Bronchial epithelial cell (primary cell): Measurements from ENCODE around the gene SCAF1. TPM values are rescaled to one million over a fixed set of nuclear protein-coding genes. Genes with fewer than 3 reads are reported as not detected.
A peak's percentile ranks its signal among the peaks of the same experiment; 100 is the strongest.

Source experiments
- DNase-seq: peaks from one replicate; pipeline ENCODE4 v3.0.0-alpha.2; 2010; ENCODE audit warnings: low read depth
- FAIRE-seq: peaks from 2 replicates; lab custom pipeline; 2011; peaks lifted over from hg19 to GRCh38; lab: Jason Lieb, UNC
- H3K27me3 ChIP-seq: 2 replicates; pipeline ENCODE4 v1.5.1; 2011; ENCODE audit warnings: low read length; ENCODE audit not compliant: control insufficient read depth, insufficient read depth
- H3K36me3 ChIP-seq: 2 replicates; pipeline ENCODE4 v1.5.1; 2011; ENCODE audit warnings: low read length; ENCODE audit not compliant: control insufficient read depth, insufficient read depth
- H3K4me3 ChIP-seq: 2 replicates; pipeline ENCODE4 v1.5.1; 2011; ENCODE audit warnings: mild to moderate bottlenecking, low read depth, low read length, control low read depth
- total RNA-seq: library from RNA; depleted of rRNA; stranded (reverse); fragments of >200 nt; gene quantifications from 2 replicates; pipeline ENCODE4 v1.2.1, GENCODE V29; 2014
- TF ChIP-seq, protein P1 (sequence below): IDR thresholded peaks from 2 replicates; pipeline ENCODE4 v1.5.1; 2011; ENCODE audit warnings: mild to moderate bottlenecking, moderate library complexity, low read length, control low read depth, inconsistent platforms; ENCODE audit not compliant: insufficient read depth, severe bottlenecking

Gene SCAF1
- total RNA-seq, 1 donor from 2014 or later, result 5.5 TPM

DNA sequence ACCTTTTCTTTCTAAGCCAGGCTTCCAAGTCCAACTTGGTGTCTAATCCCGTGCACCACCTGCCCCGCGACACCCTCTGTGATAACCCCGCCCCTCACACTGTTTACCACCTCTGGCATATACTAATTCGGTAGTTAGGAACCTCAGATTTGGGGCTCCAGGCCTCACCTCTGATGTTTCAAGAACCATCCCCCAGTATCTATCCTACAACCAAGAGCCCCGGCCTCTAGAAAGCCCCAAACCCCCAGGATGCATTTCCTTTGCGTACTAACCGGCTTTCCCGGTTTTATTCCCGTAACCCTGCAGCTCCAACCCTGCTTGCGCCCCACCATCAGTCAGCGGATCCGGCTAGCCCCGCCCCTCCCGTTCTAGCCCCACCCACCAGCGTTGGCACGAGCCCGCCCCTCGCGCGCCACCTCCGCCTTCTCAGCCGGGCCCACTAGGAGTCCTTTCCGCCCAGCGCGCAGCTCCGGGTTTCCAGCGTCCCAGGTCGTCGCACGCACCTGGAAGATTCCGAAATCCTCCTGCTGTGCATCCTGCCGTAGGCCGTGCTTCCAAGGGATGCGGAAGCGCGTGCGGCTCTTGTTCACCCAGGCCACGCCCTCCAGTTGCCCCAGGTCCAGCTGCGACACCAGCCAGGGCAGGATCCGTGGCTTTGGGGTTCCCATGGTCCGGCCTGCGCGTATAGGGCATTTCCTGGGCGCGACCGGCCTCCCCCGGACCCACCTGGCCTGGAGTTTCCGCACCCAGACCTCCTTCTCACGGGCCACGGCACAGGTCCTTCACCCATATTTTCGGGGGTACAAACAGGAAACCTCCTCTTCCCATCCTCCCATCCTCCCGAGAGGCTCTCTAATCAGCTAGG, 22.4 kb downstream of the SCAF1 start:
- no peaks in the 10 kb centered on the region for H3K27me3 ChIP-seq
- peaks cover 19% of the 10 kb centered on the region for H3K36me3 ChIP-seq
- DNase-seq (peak; percentile 90), FAIRE-seq (no peak)
- TF ChIP-seq, protein P1, sequence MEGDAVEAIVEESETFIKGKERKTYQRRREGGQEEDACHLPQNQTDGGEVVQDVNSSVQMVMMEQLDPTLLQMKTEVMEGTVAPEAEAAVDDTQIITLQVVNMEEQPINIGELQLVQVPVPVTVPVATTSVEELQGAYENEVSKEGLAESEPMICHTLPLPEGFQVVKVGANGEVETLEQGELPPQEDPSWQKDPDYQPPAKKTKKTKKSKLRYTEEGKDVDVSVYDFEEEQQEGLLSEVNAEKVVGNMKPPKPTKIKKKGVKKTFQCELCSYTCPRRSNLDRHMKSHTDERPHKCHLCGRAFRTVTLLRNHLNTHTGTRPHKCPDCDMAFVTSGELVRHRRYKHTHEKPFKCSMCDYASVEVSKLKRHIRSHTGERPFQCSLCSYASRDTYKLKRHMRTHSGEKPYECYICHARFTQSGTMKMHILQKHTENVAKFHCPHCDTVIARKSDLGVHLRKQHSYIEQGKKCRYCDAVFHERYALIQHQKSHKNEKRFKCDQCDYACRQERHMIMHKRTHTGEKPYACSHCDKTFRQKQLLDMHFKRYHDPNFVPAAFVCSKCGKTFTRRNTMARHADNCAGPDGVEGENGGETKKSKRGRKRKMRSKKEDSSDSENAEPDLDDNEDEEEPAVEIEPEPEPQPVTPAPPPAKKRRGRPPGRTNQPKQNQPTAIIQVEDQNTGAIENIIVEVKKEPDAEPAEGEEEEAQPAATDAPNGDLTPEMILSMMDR, result peak; percentile 11
- H3K4me3 ChIP-seq, result peak overlapping the region; percentile 68

DNA sequence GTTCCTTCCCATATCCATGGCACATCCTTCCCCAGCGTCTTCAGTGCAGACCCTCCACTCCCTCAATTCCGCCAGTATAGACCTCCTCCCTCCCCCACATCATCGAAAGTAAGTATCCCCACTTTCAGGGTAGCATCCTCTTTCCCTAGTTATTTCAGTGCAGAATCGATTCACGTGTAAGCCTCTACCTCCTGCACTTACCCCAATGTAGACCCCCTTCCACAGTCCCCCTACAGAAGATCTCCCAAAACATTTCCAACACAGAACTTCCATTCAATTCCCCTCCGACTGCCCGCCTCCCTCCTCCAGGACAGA, 23.0 kb downstream of the SCAF1 start:
- TF ChIP-seq, protein P1, result no peak
- Histone ChIP-seq H3K27me3 (no peaks in the 10 kb centered on the region), H3K36me3 (peaks cover 15% of the 10 kb centered on the region), H3K4me3 (peak overlapping the region; percentile 68)
- DNase-seq (no peak), FAIRE-seq (no peak)

DNA sequence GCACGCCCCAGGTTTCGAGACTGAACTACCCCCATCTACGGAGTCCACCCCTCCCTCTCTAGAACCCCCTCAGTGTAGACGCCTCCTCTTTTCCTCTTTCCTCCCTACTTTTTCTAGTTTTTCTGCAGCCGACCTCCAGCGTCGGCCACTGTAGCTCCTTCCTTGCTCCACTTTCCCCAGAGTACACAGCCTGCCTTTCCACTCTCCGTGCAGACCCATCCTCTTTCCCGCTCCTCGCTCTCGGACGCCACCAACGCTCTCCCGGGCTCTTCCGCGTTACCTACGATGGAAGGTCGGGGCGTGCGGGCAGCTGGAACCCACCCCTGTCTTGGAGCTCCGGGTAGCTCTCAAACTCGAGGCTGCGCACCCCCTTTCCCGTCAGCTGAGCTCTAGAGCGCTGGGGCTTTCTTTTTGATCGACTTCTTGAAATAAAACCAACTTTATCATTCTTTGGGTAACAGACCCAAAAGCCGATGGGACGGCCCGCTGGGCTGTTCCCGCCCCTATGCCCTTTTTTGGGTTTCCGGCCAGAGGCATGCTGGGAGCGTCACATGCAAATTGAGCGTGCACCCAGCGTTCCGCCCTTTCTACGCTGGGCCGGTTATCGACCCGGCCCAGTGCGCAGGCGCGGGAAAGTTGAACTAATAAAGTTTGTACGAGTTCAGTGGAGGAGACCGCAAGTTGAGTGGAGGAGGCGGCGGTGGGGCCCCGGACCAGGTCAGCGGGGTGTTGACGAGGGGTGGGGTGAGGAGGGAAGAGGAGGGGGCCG, 23.5 kb downstream of the SCAF1 start, which contains the start of the genes BCL2L12 and IRF3:
Gene BCL2L12, plus strand, starts transcription at position 583 of the 769 bp plus-strand sequence. CDS start 760 bp downstream, outside the sequence.
Gene IRF3, minus strand, starts transcription at position 507 of the 769 bp plus-strand sequence. CDS start 1,019 bp downstream, outside the sequence.
- DNase-seq (peak; percentile 90), FAIRE-seq (no peak)
- Histone ChIP-seq H3K36me3 (peaks cover 18% of the 10 kb centered on the region), H3K27me3 (no peaks in the 10 kb centered on the region), H3K4me3 (peak within 1 kb of the TSS; percentile 68)
- TF ChIP-seq, protein P1, result no peak

DNA sequence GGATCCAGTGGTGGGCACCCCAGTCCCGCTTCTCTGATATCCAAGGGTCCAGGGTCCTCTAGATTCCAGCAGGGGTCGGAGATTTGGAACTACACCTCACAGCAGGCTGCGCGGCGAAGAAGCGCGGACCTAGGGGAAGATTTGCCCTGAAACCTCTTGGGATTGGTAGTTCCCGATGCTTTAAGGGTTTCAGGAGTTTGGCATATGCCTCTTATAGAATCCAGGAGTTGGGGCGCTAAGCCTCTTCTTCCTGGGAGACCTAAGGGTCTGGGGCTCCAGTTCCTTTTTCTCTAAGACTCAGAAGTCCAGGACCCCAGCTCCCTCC, 24.1 kb downstream of the SCAF1 start:
- H3K36me3 ChIP-seq, result peaks cover 16% of the 10 kb centered on the region
- FAIRE-seq (no peak), DNase-seq (no peak)

DNA sequence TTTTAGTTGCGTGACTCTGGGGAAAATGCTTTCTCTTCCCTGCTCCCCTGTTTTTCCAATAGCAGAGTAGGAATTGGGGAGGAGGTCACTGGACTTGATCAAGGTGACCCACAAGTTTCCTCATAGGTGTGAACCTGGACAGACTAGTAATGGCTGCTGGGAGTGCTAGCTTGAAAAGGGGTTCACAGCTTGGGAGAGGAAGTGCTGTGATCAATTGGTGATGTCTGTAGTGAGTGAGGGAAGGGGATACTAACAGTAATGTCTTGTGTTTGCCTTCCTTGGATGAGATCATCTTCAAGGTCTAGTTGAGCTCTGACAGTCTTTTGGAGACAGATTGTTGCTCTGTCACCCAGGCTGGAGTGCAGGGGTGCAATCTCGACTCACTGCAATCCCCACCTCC, 25.5 kb downstream of the SCAF1 start:
- peaks cover 6% of the 10 kb centered on the region for H3K36me3 ChIP-seq
- no peaks in the 10 kb centered on the region for H3K27me3 ChIP-seq
- no peak for DNase-seq
- no peak for FAIRE-seq
- no peak overlapping the region for H3K4me3 ChIP-seq
- TF ChIP-seq, protein P1, result no peak

More for the DNA sequence above, 24.1 kb downstream of the SCAF1 start:
- Histone ChIP-seq H3K4me3 (peak overlapping the region; percentile 68), H3K27me3 (no peaks in the 10 kb centered on the region)
- TF ChIP-seq, protein P1, result no peak
